COLO668 (cell line): ENCODE results near the gene TMPRSS13.

Source experiments
- DNase-seq: peaks from one replicate; lab custom pipeline; 2025; ENCODE audit not compliant: unreplicated experiment; lab: John Stamatoyannopoulos, UW

Gene TMPRSS13

DNA sequence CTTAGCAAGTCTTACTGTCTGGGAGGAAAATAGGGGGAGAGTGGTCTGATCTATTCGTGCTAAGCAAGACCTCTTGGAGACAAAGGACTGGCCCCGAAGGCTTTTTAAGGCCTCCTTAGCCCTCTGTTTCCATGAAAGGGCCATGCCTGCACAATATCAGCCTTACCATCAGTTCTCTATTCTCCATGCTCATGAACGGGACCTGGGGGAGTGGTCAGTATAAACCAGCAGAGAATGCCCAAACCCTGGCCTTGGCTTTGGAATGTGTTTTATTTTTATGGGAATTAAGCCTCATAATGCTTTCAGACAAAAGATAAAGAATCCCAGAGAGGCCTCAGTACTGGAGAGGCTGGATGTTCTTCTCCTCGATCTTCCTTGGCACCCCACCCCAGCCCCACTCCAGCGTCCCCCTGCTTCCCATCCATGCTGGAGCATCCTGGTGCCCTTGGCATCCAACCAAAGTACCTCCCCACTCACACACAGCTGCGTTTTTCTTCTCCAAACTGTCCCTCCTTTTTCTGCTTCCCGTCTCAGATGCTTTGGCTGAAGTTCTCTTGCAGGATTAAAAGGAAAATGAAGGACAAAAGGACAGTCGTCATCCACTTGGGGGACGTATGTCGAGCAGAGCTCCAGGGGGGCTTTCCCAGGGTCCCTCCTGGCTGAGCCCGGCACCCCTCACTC, 71.3 kb downstream of the TMPRSS13 start:
- DNase-seq: no peak

GRCh38 chr11:117855912-117856651, 73.1 kb downstream of the TMPRSS13 start:
- no peak for DNase-seq

- DNase-seq: no peak
Observed at GRCh38 chr11:117855186-117855845, 73.9 kb downstream of the TMPRSS13 start.

- DNase-seq: no peak
Observed at GRCh38 chr11:117852309-117852708, 76.9 kb downstream of the TMPRSS13 start.

DNA sequence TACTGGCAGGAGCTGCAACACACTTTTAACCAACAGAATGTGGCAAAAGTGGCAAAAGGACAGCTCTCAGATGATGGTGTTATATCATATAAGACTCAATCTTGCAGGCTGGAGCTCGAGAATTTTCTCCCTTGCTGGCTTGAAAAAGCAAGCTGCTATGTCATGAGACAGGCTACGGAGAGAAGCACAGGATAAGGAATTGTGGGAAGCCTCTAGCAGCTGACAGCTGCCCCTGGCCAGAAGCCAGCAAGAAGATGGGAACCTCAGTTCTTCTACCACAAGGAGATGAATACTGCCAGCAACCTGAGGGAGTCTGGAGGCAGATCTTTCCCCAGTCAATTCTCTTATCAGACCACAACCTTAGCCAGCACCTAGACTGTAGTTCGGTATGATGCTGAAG, 77.3 kb downstream of the TMPRSS13 start:
- DNase-seq: no peak

DNA sequence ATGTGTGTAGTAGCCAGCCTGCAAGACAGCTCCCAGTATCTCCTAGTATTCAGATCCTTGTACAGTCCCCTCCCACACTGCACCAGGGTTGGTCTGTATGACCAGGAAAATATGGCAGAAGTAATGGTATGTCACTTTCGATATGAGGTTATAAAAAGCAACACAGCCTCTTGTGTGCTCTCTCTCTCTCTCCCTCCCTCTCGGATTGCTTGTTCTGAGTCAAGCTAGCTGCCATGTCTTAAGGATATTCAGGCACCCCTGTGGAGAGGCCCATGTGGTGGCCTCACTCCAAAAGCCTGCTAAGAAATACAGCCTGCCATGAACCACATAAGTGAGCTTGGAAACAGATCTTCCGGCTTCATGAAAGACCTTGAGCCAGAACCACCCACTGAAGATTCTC, 78.1 kb downstream of the TMPRSS13 start:
- DNase-seq: no peak
